ENCODE measurements around the gene OLIG3. TPM values are rescaled to one million over a fixed set of nuclear protein-coding genes. Genes with fewer than 3 reads are reported as not detected.

Gene OLIG3
- total RNA-seq, 2 experiments from 2014 or later = not detected

DNA sequence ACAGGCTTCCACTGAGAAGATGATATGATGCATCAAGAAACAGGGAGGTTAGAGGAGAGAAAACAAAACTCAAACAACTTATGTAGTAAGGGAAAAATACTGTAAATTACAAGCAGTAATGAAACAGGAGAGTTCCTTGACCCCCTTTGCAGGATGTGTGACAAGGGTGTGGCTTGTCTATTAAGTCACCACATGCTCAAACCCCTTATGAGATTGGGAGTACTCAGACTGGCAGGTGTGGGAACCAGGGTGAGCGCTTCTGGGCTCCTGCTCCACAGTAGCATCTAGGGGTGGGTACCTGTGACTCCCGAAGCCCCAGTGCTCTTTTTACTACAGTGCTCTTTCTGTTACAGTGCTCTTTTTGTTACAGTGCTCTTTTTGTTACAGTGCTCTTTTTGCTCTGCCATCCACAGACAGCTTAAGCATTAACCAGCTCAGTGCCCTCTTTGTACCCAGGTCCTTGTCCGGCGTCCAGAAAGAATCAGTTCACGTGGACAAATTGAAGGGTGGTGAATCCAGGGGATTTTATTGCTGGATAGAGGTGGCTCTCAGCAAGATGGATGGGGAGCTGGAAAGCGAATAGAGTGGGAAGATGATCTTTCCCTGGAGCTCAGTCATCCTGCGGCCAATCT lies 28.7 kb downstream of the OLIG3 start:
- CTCF ChIA-PET = no interaction called here
- ATAC-seq (no peak), DNase-seq (no peak)
- H3K9me3 Mint-ChIP-seq (ENCODE audit: low read depth) = no peaks in the 10 kb centered on the region
- intact Hi-C loops (cut with DNase I, micrococcal nuclease) = no loop called here
- no peak overlapping the region for H3K27ac Mint-ChIP-seq
- no peaks in the 10 kb centered on the region for H3K4me1 Mint-ChIP-seq
- peaks cover 5% of the 10 kb centered on the region for H3K27me3 Mint-ChIP-seq
- no peaks in the 10 kb centered on the region for H3K36me3 Mint-ChIP-seq (ENCODE audit: low read depth)
- POLR2A ChIA-PET = no interaction called here
- no peak overlapping the region for H3K4me3 Mint-ChIP-seq

- DNase-seq (no peak), ATAC-seq (no peak)
- ChIA-PET POLR2A (no interaction called here), CTCF (interaction anchor here (1.0 kb wide), 1 partner anchor 138 kb away, joined by 3 read pairs; no protein-coding TSS in a partner anchor)
- Mint-ChIP-seq H3K27me3 (peaks cover 10% of the 10 kb centered on the region), H3K27ac (no peak overlapping the region), H3K36me3 (ENCODE audit: low read depth) (no peaks in the 10 kb centered on the region), H3K4me3 (no peak overlapping the region), H3K9me3 (ENCODE audit: low read depth) (no peaks in the 10 kb centered on the region), H3K4me1 (no peaks in the 10 kb centered on the region)
- intact Hi-C loops (cut with DNase I, micrococcal nuclease) = no loop called here
These were observed 41.8 kb downstream of the OLIG3 start for GRCh38 chr6:137452333-137452894.

- CTCF ChIA-PET = interaction anchor here (0.6 kb wide), 1 partner anchor 138 kb away, joined by 3 read pairs; no protein-coding TSS in a partner anchor
- Mint-ChIP-seq H3K4me3 (no peak overlapping the region), H3K27ac (no peak overlapping the region), H3K4me1 (peaks cover 7% of the 10 kb centered on the region), H3K36me3 (ENCODE audit: low read depth) (no peaks in the 10 kb centered on the region), H3K9me3 (ENCODE audit: low read depth) (peaks cover 2% of the 10 kb centered on the region), H3K27me3 (peaks cover 2% of the 10 kb centered on the region)
- no peak for DNase-seq
- no peak for ATAC-seq
- POLR2A ChIA-PET = no interaction called here
- intact Hi-C loops (cut with DNase I, micrococcal nuclease) = no loop called here
These were observed 50.3 kb downstream of the OLIG3 start for GRCh38 chr6:137443901-137444300.

All from activated CD4-positive, alpha-beta T cell treated with anti-CD3 and anti-CD28 coated beads for 36 hours (primary cell).